EH (cell line): ENCODE data around the gene PDE6B.
A peak's percentile ranks its signal among the peaks of the same experiment; 100 is the strongest.
"Not testable (repeated sequence)": the region's sequence is repeated elsewhere in the genome, so short reads cannot be mapped to it uniquely, and the experiment has no call there.

Experiments used
- DNase-seq: peaks from one replicate; pipeline ENCODE4 v3.0.0-alpha.2; 2015; ENCODE audit warnings: low read depth

The PDE6B gene

DNA sequence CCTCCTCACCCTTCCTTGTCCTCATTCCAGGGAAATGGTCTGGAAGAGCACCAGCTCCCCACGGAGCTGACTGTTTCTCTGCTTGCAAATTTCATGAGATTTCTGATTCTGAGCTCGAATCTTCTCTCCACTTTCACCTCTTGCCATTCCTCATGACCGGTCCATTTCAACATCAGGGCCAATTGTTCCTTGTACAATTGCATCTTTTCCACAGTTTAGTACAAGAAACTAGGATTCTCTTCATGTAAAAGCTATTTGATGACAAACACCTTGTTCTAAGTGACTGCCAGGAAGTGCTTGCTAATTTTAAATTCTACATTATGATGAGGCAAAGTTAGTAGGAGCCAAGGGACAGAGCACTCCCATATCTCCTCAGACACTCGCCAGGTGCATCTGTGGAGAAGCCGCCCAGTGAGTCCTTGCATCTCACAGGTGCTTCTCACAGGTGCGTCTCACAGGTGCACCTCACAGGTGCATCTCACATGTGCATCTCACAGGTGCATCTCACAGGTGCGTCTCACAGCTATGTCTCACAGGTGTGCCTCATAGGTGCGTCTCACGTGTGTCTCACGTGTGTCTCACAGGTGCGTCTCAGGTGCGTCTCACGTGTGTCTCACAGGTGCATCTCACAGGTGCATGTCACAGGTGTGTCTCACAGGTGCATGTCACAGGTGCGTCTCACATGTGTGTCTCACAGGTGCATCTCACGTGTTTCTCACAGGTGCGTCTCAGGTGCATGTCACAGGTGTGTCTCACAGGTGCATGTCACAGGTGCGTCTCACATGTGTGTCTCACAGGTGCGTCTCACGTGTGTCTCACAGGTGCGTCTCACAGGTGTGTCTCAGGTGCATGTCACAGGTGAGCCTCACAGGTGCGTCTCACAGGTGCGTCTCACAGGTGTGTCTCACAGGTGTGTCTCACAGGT, 3.0 kb upstream of the PDE6B start:
- peak; percentile 9 for DNase-seq

DNA sequence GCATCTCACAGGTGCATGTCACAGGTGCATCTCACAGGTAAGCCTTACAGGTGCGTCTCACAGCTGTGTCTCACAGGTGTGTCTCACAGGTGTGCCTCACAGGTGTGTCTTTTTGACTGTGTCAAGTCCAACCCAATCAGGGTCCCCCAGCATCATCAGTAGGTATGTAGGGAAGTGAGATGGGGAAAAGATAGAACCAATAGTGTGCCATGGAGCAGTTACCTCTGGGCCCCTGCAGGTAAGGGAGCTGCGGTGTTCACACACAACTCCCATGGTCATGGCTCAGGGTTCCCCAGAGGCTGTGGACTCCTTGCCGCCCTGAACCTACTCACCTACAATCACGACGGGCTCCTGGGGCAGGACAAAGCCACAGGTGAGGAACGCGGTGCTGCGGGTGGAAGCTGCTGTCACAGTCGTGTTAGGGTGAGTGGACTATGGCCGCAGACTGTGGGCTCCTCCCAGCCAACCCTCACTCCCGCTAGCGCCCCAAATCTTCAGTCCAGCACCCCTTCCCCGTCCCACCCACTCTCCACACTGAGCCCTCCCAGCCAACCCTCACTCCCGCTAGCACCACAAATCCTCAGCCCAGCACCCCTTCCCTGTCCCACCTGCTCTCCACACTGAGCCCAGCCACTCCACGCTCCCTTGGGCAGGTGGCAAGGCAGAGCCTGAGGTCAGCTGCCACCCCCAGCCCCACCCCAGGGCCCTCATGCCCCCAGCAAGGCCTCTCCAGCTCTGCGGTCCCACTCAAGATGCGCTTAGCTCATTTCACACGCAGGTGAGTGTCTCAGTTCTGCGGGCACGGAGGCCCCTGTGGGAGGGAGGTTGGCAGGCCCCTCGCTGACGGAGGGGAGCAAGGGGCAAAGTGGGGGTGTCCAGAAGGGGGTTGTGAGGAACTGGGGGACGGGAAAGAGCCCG, 2.1 kb upstream of the PDE6B start:
- no peak for DNase-seq

DNA sequence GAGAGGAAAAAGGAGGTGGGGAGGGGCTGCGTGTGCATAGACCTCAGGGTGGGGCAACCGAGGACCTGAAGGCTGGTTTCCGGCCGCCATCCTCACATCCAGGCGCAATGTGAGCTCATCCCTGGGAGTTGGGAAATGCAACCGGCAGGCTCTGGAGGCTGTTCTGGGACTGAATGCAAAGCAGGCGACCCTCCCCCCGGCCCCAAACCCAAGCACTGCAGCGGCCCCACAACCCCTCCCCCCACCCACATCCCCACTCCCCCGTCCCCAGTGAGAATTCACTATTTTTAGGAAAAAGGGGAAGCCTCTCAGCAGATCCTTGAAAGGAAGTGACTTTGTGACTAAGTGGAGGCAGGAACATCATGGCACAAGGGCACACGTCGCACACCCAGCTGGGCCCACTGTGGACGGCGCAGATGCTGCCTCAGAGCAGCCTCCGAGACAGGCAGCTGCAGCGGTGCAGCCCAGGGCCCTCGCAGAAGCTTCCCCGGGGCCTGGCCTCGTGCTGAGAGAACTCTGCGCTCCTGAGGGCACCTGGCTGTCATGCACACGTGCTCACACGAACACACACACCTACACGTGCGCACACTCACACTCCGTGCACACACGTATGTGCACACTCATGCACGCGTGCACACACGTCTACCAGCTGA, 1.3 kb upstream of the PDE6B start:
- DNase-seq: no peak

DNA sequence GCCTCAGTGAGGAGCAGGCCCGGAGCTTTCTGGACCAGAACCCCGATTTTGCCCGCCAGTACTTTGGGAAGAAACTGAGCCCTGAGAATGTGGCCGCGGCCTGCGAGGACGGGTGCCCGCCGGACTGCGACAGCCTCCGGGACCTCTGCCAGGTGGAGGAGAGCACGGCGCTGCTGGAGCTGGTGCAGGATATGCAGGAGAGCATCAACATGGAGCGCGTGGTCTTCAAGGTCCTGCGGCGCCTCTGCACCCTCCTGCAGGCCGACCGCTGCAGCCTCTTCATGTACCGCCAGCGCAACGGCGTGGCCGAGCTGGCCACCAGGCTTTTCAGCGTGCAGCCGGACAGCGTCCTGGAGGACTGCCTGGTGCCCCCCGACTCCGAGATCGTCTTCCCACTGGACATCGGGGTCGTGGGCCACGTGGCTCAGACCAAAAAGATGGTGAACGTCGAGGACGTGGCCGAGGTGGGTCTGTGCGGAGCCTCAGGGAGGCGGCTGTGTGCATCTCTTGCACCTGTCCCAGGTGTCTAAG, 323 bp downstream of the PDE6B start:
- DNase-seq: no peak

DNA sequence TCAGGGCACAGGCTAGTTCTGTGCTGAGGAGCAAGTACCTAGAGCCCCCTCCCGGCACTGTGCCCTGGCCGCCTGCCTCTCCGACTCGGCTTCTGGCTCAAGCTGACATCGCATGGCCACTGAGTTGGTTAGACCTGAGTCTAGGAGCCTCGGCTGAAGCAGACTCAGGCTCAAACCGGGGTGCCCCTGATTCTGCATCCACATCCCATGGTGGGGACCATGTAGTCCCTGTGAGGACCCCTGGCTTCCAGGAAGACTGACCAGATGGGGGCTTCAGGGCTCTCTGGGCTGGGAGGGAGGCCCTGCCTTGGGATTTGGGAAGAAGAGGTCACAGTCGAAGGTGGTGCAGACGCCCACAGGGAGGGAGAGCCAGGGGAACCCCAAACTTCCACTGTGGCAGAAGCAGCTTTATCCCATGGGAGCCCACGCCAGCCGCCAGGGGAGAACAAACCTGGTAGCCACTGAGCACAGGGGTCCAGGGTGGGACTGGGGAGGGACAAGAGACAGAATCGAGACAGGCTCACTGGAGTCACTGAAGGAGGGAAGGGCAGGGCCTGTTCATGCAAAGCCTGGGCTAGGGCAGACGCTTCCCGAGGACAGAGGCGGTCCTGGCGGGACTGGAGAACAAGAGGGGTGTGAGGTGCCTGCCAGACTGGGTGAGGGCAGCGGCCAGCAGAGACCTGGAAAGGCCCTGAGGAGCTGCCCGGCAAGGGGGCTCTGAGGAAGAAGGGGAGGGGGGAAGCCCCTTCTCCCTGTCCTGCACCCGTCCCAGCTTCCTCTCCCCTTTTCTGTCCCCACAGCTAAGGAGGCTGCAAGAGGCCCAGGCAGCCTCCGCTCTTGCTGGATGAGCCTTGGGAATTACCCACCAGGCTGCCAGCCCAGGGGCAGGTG, 1.1 kb downstream of the PDE6B start:
- DNase-seq: no peak

DNA sequence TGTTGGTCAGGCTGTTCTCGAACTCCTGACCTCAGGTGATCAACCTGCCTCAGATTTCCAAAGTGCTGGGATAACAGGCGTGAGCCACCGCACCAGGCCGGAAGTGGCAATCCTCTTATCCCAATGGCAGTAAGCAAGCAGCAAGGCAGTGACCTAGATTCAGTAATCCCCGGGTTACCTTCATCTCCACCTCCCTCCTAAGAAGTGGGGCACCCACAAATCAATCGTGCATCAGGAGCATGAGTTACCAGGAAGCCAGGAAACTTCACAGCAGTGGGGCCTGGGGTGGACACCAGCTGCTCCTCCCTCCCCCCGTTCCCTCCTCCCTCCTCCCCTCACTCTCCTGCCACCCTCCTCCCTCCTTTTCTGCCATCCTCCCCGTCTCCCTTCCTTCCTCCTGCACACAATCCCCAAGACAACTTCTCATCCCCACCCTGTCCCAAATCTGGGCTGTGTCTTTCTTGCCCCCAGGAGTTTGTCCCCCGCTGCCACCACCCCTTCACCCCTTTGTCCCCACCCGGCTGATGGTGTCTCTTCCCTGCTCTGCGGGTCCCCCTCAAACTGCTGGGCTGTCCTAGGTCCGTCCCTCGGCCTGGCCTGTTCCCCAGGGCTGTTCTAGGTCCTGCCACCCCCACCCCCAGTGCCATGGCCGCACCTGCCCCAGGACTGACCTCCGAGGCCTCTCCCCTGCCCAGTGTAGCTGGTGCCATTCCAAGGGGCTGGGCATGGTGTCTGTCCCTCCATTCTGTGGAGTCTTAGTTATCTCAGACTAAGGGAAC, 2.2 kb downstream of the PDE6B start:
- DNase-seq: no peak

DNA sequence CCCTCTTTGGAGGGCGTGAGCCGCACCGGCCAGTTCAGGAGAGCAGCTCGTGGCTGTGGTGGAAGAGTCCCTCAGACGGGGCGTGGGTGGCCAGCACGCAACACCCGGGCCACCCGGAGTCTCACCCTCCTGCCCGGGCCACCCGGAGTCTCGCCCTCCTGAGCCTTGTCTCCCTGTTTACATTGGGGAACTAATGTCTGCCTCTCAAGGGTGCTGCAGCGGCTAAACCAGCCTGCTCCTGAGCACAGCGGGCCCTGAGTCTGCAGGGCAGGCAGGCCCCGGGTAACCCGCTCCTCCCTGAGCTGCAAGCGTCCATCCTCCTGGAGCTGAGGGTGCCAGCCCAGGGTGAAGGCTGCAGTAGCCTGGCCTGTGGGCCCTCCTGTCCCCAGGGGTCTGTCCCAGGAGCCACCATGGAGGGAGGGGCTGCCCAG, 3.0 kb downstream of the PDE6B start:
- DNase-seq: no peak

DNA sequence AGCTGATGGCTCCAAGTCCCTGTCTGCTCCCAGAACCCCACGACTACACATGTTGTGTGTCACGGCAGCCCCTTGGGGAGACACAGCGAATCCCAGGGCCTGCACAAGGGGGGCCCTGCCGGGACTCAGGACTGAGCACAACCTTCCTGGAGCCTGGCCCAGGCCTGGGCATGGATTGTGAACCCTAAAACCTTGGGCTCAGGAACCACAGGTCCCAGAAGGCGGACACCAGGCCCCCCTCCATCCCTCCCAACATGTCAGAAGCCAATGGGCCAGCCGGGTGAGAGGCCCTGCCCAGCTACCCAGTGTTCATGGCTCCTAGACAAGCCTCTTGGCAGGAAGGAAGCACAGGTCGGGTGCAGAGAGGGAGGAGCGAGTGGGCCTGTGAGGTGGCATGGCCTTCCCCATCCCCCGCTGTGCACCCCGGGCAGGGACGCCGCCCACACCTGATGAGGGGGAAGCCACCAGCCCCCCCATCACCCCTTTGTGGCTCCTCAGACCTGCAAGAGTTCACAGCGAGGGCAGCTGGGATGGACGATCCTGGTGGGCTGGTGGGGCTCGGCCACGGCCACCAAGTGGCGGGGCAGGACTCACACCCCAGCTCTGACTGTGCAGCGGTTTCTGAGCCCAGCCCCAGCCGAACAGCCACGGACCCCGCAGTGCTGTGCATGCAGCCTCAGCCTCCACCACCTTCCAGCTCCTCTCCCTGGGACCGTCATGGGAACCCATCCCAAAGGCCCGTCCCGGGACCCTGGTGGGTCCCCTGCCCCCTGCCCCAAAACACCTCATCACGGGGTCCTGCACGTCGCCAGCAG, 3.7 kb downstream of the PDE6B start:
- no peak for DNase-seq

DNA sequence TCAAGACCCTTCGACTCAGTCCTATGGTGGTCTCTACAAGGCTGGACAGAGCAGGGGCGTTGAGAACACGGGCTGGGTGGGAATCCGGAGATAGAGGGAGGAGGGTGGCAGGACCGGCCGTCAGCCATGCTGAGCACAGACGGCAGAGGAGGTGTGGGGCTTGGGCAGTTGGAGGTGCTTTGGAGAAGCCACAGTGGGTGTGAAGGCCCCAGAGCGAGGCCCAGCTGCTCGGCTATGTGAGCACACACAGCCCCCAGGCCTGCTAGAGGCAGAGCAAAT, 4.2 kb downstream of the PDE6B start:
- DNase-seq: no peak

DNA sequence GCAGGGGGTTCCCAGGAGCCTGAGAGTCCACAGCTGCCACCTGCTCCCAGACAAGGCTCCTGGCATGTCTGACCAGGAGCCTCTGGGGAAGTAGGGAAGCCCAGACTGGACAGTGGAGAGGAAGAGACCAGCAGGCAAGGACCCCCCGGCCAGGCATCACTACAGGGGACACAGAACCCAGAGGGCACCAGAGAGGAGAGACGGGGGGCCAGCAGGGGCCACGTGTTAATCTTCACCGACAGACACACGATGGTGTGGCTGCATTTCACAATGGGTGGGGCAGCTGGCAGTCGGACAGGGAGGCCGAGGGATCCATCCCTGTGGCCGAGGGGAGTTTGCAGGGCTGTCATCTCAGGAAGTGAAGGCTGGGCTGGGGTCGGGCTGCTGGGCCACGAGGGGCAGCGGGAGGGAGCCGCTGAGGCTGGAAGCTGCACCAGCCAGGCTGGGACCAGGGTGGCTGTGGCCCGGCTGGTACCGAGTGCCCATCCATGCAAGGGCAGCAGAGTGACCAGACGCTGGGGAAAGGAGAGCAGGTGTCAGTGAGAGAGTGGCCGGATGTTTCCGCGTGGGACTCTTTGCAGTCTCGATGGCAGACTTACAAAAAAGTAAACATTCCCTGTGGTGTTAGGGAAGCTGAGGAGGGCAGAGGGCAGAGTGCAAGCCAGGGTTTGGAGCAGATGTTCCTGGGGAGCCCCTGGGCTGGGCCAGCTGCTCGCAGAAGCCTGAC, 4.7 kb downstream of the PDE6B start:
- DNase-seq: no peak

DNA sequence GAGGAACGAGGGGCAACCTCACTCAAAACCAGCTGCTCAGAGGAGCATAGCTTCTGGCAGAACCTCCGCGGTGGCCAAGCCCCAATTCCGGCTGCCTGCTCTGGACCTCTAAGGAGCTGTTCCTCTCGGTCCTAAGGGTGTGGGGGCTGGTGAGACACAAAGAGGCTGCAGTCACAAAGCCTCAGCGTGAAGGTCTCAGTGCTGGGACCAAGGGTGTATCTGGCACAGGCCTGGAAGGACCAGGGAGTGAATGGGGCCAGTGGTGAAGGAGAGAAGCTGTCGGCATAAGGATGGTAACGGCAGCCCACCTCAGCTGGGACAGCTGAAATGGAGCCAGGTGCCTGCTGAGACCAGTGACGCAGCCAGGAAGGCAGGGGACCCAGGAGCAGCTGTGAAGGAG, 5.3 kb downstream of the PDE6B start:
- DNase-seq: no peak

DNA sequence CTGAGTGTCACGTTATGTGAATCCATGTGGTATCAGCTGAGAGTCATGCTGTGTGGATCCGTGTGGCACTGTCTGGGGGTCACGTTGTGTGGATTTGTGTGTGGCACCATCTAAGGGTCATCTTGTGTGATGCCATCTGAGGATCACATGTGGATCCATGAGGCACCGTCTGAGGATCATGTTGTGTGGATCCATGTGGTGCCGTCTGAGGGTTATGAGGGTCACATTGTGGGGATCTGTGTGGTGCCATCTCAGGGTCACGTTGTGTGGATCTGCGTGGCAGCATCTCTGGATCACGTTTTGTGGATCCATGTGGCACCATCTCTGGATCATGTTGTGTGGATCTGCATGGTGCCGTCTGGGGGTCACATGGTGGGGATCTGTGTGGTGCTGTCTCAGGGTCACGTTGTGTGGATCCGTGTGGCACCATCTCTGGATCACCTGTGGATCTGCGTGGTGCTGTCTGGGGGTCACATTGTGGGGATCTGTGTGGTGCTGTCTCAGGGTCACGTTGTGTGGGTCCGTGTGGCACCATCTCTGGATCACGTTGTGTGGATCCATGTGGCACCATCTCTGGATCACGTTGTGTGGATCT, 6.9 kb downstream of the PDE6B start:
- no peak for DNase-seq

DNA sequence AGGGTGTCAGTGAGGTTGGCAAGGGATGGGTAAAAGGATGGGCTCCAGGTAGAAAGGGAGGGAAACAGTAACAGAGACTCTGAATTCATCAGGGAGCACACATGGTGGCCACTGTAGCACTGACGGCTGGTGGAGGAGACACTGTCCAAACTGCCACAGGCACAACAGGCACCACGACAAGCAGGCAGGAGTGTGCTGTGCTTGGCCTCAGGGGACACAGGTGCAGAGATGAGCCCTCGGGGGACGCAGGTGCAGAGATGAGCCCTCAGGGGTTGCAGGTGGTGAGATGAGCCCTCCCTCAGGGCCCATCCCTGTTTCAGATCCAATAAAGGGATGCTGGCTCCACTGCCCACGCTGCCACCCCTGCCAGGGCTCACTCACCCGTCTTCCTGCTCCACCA, 7.6 kb downstream of the PDE6B start:
- DNase-seq: no peak

DNA sequence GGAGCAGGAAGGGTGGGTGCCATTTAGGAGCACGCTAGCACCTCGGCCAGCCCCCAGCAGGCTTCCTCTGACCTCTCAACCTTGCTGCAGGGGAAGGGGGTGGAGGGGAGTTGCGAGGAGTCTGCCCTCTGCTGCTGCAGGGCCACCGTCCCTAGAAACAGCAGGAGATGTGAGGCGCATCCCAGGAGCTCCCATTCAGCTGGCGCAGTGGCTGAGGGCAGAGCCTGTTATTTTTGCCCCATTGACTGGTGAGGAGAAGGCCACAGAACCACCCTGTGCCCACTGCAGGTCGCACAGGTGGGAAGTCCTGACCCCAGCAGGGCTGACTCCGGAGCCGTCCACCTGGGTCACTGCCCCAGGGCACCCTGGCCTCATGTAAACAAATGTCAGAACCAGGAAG, 8.0 kb downstream of the PDE6B start:
- no peak for DNase-seq

DNA sequence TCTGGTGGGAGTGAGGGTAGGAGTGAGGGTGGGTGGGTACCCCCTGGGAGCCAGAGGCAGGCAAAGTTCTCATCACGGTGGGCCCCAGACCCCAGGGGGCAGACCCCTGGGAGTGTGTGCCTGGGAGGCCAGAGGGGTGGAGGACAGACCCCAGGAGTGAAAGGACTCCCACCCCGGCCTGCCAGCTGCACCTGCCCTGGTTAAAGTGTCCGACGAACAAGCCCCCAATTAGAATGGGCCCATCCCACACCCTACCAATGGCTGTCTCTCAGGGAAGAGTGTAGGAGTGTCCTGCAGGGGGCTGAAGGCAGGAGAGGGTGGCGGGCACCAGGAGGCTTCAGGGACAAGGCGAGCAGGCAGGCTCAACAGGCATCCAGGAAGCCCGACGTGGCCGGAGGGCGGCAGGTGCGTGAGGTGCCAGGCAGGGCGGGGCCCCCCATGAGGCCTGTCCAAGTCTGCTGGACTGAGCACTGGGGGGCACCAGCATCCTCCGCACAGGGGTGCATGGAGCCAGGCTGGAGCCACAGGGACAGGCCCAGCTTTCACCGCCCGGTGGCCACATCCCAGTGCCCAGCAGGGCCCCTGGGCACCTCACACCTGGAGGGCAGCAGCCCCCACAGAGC, 8.7 kb downstream of the PDE6B start:
- no peak for DNase-seq

DNA sequence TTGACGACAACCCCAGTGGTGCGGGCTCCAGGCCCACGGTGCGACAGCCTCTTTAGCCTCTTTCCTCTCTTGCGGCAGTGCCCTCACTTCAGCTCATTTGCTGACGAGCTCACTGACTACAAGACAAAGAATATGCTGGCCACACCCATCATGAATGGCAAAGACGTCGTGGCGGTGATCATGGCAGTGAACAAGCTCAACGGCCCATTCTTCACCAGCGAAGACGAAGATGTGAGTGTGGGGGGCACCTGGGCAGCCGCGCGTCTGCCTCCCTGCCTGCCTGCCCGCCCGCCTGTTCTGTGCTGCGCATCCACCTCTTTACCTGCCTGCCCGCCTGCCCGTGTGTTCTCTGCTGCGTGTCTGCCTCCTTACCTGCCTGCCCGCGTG, 9.2 kb downstream of the PDE6B start:
- no peak for DNase-seq

DNA sequence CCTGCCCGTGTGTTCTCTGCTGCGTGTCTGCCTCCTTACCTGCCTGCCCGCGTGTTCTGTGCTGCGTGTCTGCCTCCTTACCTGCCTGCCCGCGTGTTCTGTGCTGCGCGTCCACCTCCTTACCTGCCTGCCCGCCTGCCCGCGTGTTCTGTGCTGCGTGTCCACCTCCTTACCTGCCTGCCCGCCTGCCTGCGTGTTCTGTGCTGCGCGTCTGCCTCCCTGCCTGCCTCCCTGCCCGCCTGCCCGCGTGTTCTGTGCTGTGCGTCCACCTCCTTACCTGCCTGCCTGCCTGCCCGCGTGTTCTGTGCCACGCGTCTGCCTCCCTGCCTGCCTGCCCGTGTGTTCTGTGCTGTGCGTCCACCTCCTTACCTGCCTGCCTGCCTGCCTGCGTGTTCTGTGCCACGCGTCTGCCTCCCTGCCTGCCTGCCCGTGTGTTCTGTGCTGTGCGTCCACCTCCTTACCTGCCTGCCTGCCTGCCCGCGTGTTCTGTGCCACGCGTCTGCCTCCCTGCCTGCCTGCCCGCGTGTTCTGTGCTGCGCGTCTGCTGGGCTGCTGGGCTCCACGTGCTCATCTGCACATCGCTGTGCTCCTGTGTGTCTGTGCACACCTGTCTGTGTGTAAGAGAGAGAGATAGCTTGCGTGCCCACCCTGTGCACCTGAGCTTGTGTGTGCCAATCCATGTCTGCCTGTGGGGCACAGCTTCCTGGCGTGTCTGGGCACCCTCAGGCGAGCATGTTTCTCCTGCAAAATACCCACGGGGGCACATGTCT, 9.9 kb downstream of the PDE6B start:
- not testable (repeated sequence) for DNase-seq
